Urothelium cell line (cell line): Measurements from ENCODE around the gene AAGAB.

ENCODE experiments used
- DNase-seq: peaks from one replicate; pipeline ENCODE4 v3.0.0; 2011; ENCODE audit warnings: low spot score, mixed read lengths
- FAIRE-seq: peaks from 2 replicates; lab custom pipeline; 2011; peaks lifted over from hg19 to GRCh38; lab: Jason Lieb, UNC

AAGAB gene

GRCh38 chr15:67212684-67213367 lies 41.6 kb downstream of the AAGAB start:
- FAIRE-seq, result no peak
- DNase-seq, result no peak

GRCh38 chr15:67210555-67211168 lies 43.8 kb downstream of the AAGAB start:
- DNase-seq (no peak), FAIRE-seq (no peak)

GRCh38 chr15:67208396-67208795 lies 46.1 kb downstream of the AAGAB start:
- FAIRE-seq (no peak), DNase-seq (no peak)

DNA sequence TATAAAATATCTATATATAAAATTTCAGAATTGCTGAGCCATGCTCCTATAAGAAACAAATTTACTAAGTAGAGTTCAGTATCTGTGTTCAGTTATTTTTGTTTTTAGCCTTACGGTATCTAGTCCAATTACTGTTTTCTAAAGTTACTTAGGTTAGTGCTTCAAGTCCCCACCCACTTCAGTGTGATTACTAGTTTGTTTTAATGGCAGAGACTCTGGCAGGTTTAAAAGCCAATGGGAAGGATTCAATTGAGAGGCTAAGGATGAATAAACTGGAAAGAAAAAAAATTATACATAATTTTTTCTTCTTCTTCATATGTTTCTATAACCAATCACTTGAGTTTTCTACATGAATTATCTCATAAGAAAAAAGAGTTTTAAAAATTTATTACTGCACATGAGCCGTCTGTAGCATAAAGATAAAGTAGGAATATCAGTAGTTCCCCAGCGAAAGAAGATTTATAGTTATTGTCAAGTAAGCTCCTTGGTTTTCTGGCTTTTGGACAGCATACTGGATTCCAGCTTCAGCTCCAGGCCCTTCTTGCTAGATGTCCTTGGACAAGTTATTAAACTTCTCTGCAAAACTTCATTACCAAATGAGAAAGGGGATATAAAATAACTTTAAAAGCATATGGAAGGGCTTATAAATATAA lies 46.8 kb downstream of the AAGAB start:
- no peak for DNase-seq
- FAIRE-seq, result no peak

- no peak for DNase-seq
- no peak for FAIRE-seq
Measured at GRCh38 chr15:67202991-67203390, 51.5 kb downstream of the AAGAB start.

GRCh38 chr15:67202091-67202490 lies 52.4 kb downstream of the AAGAB start:
- DNase-seq, result no peak
- no peak for FAIRE-seq

- DNase-seq, result no peak
- FAIRE-seq, result no peak
Measured at GRCh38 chr15:67201136-67201535, 53.3 kb downstream of the AAGAB start.

DNA sequence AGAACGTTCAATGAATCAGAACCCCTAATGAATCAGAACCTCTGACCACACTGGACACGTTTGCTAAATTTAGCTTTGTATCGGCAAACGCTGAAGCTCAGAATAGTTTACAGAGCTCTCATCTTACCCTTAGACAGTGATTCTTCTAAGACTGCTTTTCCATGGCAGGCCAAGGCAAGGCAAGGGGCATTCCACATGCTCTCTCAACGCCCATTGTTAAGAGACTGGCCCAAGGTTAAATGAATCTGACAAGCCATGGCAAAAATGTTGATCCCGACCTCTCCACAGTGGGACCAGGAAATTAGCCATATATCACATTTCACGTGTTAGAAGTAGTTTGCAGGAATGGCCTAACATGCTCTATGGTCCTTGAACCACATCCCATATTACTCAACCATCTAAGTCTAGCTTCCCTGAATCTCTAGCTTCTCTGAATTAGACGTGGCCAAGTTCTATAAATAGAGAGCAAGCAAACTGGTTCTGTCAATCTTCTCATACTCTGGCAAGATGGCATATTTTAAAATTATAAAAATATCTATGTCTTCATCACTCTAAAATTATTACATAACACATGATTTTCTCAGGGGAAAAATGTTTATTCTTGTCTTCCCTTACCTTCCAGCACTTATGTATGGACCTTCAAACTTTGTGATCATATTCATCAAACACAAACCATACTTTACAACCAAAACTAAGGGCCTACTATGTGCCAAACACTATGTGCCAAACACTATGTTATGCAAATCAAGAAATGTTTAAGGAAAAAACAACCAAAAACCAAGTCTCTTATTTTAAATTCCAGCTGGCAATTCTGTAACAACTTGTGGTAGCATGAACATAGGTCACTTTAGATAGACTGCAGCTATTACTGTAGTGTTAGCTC lies 54.3 kb downstream of the AAGAB start:
- FAIRE-seq (no peak), DNase-seq (no peak)

DNA sequence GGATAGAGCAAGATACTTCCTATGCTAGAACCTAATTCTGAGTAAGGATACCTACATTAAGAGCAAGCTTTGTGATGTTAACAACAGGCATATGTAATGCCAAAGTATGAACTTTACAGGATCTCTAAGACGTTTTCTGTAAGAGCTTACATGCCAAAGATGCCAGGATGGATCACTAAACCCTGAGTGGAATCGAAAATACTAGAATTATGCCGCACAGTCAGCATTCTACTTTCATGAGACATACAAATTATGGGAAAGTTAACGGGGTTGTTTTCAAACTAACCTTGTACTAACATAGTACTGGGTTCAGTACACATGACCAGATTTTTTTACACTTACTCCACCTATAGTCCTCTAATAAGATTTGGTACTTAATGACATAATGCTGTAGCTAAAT lies 55.1 kb downstream of the AAGAB start:
- FAIRE-seq, result no peak
- no peak for DNase-seq

GRCh38 chr15:67198157-67198754 lies 56.2 kb downstream of the AAGAB start:
- peak; percentile 66 for FAIRE-seq
- no peak for DNase-seq

GRCh38 chr15:67197364-67197695 lies 57.1 kb downstream of the AAGAB start:
- FAIRE-seq, result no peak
- no peak for DNase-seq

DNA sequence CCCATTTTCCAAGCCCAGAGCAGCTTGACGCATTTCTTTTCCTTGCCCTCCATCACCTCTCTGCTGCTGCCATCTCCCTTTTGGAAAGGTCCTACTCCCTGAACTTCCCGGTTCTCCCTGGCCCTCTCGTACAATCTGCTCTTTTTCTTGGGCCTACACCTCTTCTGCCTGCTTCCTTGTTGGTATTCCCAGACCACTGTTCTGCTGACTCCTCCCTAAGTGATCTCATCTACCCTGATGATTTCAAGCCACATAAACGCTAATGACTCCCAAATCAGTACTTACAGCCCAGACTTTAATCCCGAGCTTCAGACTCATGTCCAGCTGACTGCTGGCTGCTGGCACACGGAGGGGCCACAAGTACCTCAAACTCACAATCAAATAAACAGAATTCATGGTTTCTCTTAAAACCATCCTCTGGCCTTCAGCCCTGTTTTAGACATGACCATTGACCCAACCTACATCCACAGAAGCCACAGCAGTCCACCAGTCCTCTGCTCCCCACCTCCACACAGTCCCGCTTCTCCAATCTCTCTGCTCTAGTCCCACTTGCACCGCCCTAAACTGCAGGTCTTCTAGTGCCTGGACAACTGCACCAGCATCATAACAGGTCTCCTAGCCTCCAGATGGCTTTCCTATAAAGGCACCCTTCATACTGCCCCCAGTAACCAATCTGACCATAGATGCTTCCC lies 57.6 kb downstream of the AAGAB start:
- DNase-seq, result no peak
- no peak for FAIRE-seq

- FAIRE-seq (no peak), DNase-seq (no peak)
Measured at GRCh38 chr15:67196222-67196621, 58.2 kb downstream of the AAGAB start.

DNA sequence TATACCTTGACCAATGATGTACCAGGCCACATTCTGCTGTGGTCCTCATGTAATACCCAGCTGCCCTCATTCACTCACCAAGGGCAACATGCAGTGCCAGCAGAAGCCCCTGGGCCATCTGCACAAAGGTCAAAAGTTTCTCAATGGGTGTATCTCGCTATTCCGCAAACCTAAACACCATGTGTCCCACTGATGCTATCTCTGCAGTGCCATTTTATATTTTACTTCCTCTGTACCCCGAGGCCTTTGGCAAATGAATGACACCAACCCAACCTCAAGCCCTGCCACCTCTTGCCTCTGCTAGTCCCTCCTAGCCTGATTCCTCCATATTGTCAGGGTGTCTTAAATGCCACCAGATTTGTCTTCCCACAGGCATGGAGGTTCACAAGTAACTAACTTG lies 59.2 kb downstream of the AAGAB start:
- DNase-seq (no peak), FAIRE-seq (no peak)

DNA sequence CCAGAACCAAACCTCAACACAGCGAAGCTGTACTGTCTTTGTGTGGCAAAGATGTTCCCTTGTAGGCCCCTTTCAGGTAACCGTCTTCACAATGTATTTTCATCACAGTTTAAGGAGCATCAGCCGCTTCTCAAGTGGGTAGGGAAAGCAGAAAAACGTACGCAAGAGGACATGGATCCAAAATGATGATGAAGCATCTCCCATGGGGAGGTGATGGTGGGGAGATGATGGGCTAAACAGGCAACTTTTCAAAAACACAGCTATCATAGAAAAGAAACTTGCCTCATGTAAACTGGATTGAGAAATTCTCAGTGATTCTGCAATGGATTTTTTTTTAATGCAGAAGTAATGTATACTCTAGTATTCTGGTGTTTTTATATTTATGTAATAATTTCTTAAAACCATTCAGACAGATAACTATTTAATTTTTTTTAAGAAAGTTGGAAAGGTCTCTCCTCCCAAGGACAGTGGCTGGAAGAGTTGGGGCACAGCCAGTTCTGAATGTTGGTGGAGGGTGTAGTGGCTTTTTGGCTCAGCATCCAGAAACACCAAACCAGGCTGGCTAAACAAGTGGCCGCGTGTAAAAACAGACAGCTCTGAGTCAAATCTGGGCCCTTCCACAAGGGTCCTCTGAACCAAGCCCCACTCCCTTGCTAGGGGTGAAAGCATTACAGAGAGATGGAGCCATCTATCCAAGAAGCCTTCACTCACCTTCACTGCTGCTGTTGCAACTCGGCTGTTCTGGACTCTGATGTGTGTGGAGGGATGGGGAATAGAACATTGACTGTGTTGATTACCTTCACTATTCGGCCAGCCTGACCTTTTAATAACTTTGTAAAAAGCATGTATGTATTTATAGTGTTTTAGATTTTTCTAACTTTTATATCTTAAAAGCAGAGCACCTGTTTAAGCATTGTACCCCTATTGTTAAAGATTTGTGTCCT lies 60.0 kb downstream of the AAGAB start:
- DNase-seq (no peak), FAIRE-seq (no peak)

DNA sequence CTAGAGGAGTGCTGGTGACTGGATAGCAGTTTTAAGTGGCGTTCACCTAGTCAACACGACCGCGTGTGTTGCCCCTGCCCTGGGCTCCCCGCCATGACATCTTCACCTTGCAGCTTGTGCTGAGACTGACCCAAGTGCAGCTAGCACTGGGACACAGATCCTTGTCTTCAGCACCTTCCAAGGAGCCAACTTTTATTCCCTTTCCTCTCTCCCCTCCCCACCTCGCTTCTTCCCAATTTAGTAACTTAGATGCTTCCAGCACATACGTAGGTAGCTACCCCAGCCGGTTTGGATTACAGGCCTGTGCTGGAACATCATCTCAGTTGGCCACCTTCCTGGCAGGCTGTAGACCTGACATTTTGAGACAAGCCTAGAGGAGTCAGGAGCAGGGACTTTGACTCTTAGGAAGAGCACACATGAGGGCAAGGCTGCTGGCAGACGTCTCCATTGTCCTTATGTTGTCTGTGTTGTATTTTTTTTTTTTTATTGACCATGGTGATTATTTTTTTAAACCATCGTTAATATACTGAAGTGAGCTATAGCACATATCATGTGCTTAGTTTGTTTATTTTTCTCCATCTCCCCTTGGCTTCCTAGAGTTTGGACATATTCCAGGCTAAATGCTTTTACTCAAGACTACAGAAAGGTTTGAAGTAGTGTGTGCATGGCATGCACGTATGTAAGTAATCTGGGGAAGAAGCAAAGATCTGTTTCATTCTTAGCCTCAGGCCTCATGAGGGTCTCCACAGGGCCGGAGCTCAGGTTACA lies 61.1 kb downstream of the AAGAB start:
- FAIRE-seq (no peak), DNase-seq (no peak)

GRCh38 chr15:67192185-67192820 lies 62.2 kb downstream of the AAGAB start:
- peak; percentile 46 for FAIRE-seq

GRCh38 chr15:67190813-67191212 lies 63.6 kb downstream of the AAGAB start:
- FAIRE-seq (no peak), DNase-seq (no peak)

More at GRCh38 chr15:67192185-67192820, 62.2 kb downstream of the AAGAB start:
- no peak for DNase-seq
